K562 (cell line): ENCODE data around the gene PFDN2. TPM values are rescaled to one million over a fixed set of nuclear protein-coding genes. Genes with fewer than 3 reads are reported as not detected.
A peak's percentile ranks its signal among the peaks of the same experiment; 100 is the strongest.

Experiments
- CBFB ChIP-seq: sonication (generic); formaldehyde crosslinking; IDR thresholded peaks from 2 replicates; pipeline ENCODE4 v1.4.0; 2020; ENCODE audit warnings: mild to moderate bottlenecking, missing genetic modification reagents
- CBX1 ChIP-seq: sonication (generic); IDR thresholded peaks from 2 replicates; pipeline ENCODE4 v1.6.1; 2016; ENCODE audit warnings: antibody characterized with exemption, low read depth, mild to moderate bottlenecking
- CTCF ChIP-seq, 3 experiments: IDR thresholded peaks in 2 of 3; conservative IDR thresholded peaks in 1 of 3; 2 replicates each; pipeline ENCODE4 v1.5.1; 2011 to 2012; ENCODE audit warnings: low read length in 3 of 3, mild to moderate bottlenecking in 3 of 3, control low read depth in 2 of 3, improper control_type of control experiment in 1 of 3, inconsistent platforms in 1 of 3, low read depth in 1 of 3, mixed read lengths in 1 of 3, moderate library complexity in 1 of 3; ENCODE audit not compliant: insufficient read depth in 2 of 3
- HNRNPH1 ChIP-seq: fragments of 200-400 bp; formaldehyde crosslinking; optimal IDR thresholded peaks from 2 replicates; pipeline ENCODE3; 2017; ENCODE audit warnings: low read depth, mild to moderate bottlenecking, low read length, moderate library complexity
- KAT2B ChIP-seq: IDR thresholded peaks from one replicate; pipeline ENCODE4 v1.6.1; 2012; ENCODE audit warnings: low read depth, mild to moderate bottlenecking, control low read depth, inconsistent platforms, low read length, moderate library complexity
- KDM4B ChIP-seq, 2 experiments: fragments of 450-650 bp in 1 of 2; sonication (generic) in 1 of 2; IDR thresholded peaks; 2 replicates each; pipeline ENCODE4 v1.6.1; 2016 to 2017; ENCODE audit warnings: borderline replicate concordance in 2 of 2, antibody characterized with exemption in 1 of 2, low read depth in 1 of 2, mild to moderate bottlenecking in 1 of 2
- KLF10 ChIP-seq: fragments of 250-450 bp; sonication (Bioruptor Pico); IDR thresholded peaks from 2 replicates; pipeline ENCODE4 v1.6.1; 2021; ENCODE audit warnings: matching md5 sums
- NR1H2 ChIP-seq: sonication (generic); formaldehyde crosslinking; IDR thresholded peaks from 2 replicates; pipeline ENCODE4 v1.4.0; 2020; ENCODE audit warnings: mild to moderate bottlenecking, missing genetic modification reagents
- OTX1 ChIP-seq: fragments of 450-650 bp; formaldehyde crosslinking; IDR thresholded peaks from 2 replicates; pipeline ENCODE4 v1.4.0; 2022; ENCODE audit warnings: mild to moderate bottlenecking
- PURB ChIP-seq: sonication (generic); formaldehyde crosslinking; IDR thresholded peaks from 2 replicates; pipeline ENCODE4 v1.9.0; 2021; ENCODE audit warnings: low read depth, mild to moderate bottlenecking, missing genetic modification reagents
- SNIP1 ChIP-seq: fragments of 450-650 bp; IDR thresholded peaks from 2 replicates; pipeline ENCODE4 v1.7.1; 2017; ENCODE audit warnings: low read depth, mild to moderate bottlenecking
- TBL1XR1 ChIP-seq, 2 experiments: IDR thresholded peaks; 2 replicates each; pipeline ENCODE4 v1.6.1; 2012; ENCODE audit warnings: improper control_type of control experiment in 2 of 2, low read length in 2 of 2, mild to moderate bottlenecking in 1 of 2
- TBP ChIP-seq: optimal IDR thresholded peaks from 2 replicates; pipeline ENCODE3; 2011; ENCODE audit warnings: low read depth, low read length, improper control_type of control experiment
- TRIM28 ChIP-seq: fragments of 450-650 bp; IDR thresholded peaks from 2 replicates; pipeline ENCODE4 v1.6.1; 2017
- U2AF2 ChIP-seq: fragments of 200-400 bp; formaldehyde crosslinking; optimal IDR thresholded peaks from 2 replicates; pipeline ENCODE3; 2017; ENCODE audit warnings: low read depth, mild to moderate bottlenecking, low read length
- ZFP91 ChIP-seq: sonication (generic); formaldehyde crosslinking; IDR thresholded peaks from 2 replicates; pipeline ENCODE4 v1.8.0; 2022; ENCODE audit warnings: mild to moderate bottlenecking, missing genetic modification reagents
- ZNF280A ChIP-seq: fragments of 450-650 bp; IDR thresholded peaks from 2 replicates; pipeline ENCODE4 v1.6.1; 2018; ENCODE audit warnings: mild to moderate bottlenecking, low read depth; ENCODE audit not compliant: partially characterized antibody
- ZNF408 ChIP-seq: fragments of 250-450 bp; sonication (Bioruptor Pico); IDR thresholded peaks from 2 replicates; pipeline ENCODE4 v1.4.0; 2020; ENCODE audit warnings: low read depth, mild to moderate bottlenecking, moderate library complexity
- ZNF561 ChIP-seq: fragments of 450-650 bp; formaldehyde crosslinking; conservative IDR thresholded peaks from 2 replicates; pipeline ENCODE4 v1.4.0; 2020; ENCODE audit warnings: mild to moderate bottlenecking, moderate library complexity
- ZNF589 ChIP-seq: fragments of 200-800 bp; sonication (Bioruptor generic); IDR thresholded peaks from 2 replicates; pipeline ENCODE4 v1.6.1; 2016; ENCODE audit warnings: low read depth, missing genetic modification characterization, missing compliant biosample characterization
- ZSCAN32 ChIP-seq: fragments of 450-650 bp; formaldehyde crosslinking; IDR thresholded peaks from 2 replicates; pipeline ENCODE4 v1.4.0; 2020; ENCODE audit warnings: mild to moderate bottlenecking, moderate library complexity
- polyA plus RNA-seq, 8 experiments: library from polyadenylated mRNA; depleted of rRNA in 4 of 8; stranded (reverse) in 5 of 8; unstranded in 3 of 8; fragments of >200 nt; fragmentation: Nextera tagmentation in 2 of 8; fragmentation: Illumina TruSeq in 1 of 8; extraction: Ambion mirVana in 2 of 8; extraction: Trizol in 1 of 8; gene quantifications; 2 replicates each; pipeline versions ENCODE4 v1.2.1 to v1.2.3, GENCODE V29; 2011 to 2014; ENCODE audit warnings: inconsistent platforms in 1 of 8, missing spikeins in 1 of 8
- total RNA-seq, 7 experiments: library from RNA; depleted of rRNA in 6 of 7; stranded (reverse); fragments of >200 nt in 6 of 7; fragmentation: Illumina TruSeq in 2 of 7; extraction: Trizol in 2 of 7; gene quantifications; 2 replicates each; pipeline versions ENCODE4 v1.2.1 to v1.2.3, GENCODE V29; 2011 to 2021; ENCODE audit warnings: low replicate concordance in 1 of 7
- TF ChIP-seq, protein P1 (sequence below): fragments of 250-450 bp; sonication (Bioruptor Pico); IDR thresholded peaks from 2 replicates; pipeline ENCODE4 v1.5.0; 2020; ENCODE audit warnings: mild to moderate bottlenecking
- TF ChIP-seq, protein P2 (sequence below): fragments of 450-650 bp; IDR thresholded peaks from 2 replicates; pipeline ENCODE4 v1.6.1; 2017; ENCODE audit warnings: mild to moderate bottlenecking, moderate library complexity

Gene PFDN2
- total and polyA plus RNA-seq, 9 of the 15 experiments (the other 6 are each of a cell fraction or from before 2014, with no cell fraction given) = 50.2 to 361 (median 144) TPM

GRCh38 chr1:161162052-161162451 is 44.2 kb upstream of the PFDN2 start (continued):
- no peak for TF ChIP-seq ZNF589 (CRISPR knock-in tag)
- no peak for TF ChIP-seq ZSCAN32 (CRISPR knock-in tag)
- no peak for TF ChIP-seq KLF10
- no peak for TF ChIP-seq CBX1
- TF ChIP-seq PURB (CRISPR knock-in tag) = no peak
- no peak for TF ChIP-seq CBFB (CRISPR knock-in tag)
- TF ChIP-seq ZNF408 (CRISPR knock-in tag) = no peak
- no peak for TF ChIP-seq ZNF280A
- no peak for TF ChIP-seq SNIP1
- TF ChIP-seq NR1H2 (CRISPR knock-in tag) = no peak
- no peak for TF ChIP-seq TRIM28
- no peak for TF ChIP-seq KAT2B
- TF ChIP-seq, protein P1, sequence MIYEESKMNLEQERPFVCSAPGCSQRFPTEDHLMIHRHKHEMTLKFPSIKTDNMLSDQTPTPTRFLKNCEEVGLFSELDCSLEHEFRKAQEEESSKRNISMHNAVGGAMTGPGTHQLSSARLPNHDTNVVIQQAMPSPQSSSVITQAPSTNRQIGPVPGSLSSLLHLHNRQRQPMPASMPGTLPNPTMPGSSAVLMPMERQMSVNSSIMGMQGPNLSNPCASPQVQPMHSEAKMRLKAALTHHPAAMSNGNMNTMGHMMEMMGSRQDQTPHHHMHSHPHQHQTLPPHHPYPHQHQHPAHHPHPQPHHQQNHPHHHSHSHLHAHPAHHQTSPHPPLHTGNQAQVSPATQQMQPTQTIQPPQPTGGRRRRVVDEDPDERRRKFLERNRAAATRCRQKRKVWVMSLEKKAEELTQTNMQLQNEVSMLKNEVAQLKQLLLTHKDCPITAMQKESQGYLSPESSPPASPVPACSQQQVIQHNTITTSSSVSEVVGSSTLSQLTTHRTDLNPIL (CRISPR knock-in tag) = no peak
- TF ChIP-seq ZFP91 = no peak
- no peak for TF ChIP-seq KDM4B (IDR thresholded peaks at IDR 0.05; ENCODE audit: borderline replicate concordance in 2 of 2, low read depth in 1 of 2)
- no peak for TF ChIP-seq ZNF561 (CRISPR knock-in tag)
- no peak for TF ChIP-seq OTX1
- TF ChIP-seq TBP = peak; percentile 38
- TF ChIP-seq, protein P2, sequence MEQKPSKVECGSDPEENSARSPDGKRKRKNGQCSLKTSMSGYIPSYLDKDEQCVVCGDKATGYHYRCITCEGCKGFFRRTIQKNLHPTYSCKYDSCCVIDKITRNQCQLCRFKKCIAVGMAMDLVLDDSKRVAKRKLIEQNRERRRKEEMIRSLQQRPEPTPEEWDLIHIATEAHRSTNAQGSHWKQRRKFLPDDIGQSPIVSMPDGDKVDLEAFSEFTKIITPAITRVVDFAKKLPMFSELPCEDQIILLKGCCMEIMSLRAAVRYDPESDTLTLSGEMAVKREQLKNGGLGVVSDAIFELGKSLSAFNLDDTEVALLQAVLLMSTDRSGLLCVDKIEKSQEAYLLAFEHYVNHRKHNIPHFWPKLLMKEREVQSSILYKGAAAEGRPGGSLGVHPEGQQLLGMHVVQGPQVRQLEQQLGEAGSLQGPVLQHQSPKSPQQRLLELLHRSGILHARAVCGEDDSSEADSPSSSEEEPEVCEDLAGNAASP = no peak
- no peak for TF ChIP-seq U2AF2
- TF ChIP-seq CTCF (IDR thresholded peaks at IDR 0.05 in 2 of 3, conservative IDR thresholded peaks at IDR 0.05 in 1 of 3; ENCODE audit: insufficient read depth in 2 of 3, low read depth in 1 of 3, low read length in 3 of 3) = no peak
- no peak for TF ChIP-seq TBL1XR1 (IDR thresholded peaks at IDR 0.05; ENCODE audit: low read length in 2 of 2)
- no peak for TF ChIP-seq HNRNPH1
